Subcutaneous abdominal adipose tissue (tissue), 5 donors: ENCODE data around the gene FOXA3.

Experiments used
- H3K27ac ChIP-seq: one replicate; pipeline ENCODE4 v1.7.0; 2013; ENCODE audit warnings: low read depth, mild to moderate bottlenecking, inconsistent platforms, low read length, moderate library complexity
- H3K27me3 ChIP-seq, 5 donors: one replicate each; pipeline ENCODE4 v1.7.0; 2013; ENCODE audit warnings: low read length in 5 of 5, inconsistent platforms in 1 of 5; ENCODE audit not compliant: control insufficient read depth in 5 of 5, insufficient read depth in 4 of 5
- H3K36me3 ChIP-seq, 5 donors: one replicate each; pipeline ENCODE4 v1.7.0; 2013; ENCODE audit warnings: low read length in 5 of 5; ENCODE audit not compliant: control insufficient read depth in 5 of 5, insufficient read depth in 5 of 5
- H3K4me1 ChIP-seq, 5 donors: one replicate each; pipeline ENCODE4 v1.7.0; 2013; ENCODE audit warnings: low read length in 5 of 5, mild to moderate bottlenecking in 3 of 5, moderate library complexity in 1 of 5; ENCODE audit not compliant: control insufficient read depth in 5 of 5, insufficient read depth in 5 of 5
- H3K4me3 ChIP-seq, 5 donors: one replicate each; pipeline ENCODE4 v1.7.0; 2013; ENCODE audit warnings: low read length in 5 of 5, low read depth in 1 of 5
- H3K9ac ChIP-seq, 5 donors: one replicate each; pipeline ENCODE4 v1.7.0; 2013; ENCODE audit warnings: low read length in 5 of 5, mild to moderate bottlenecking in 4 of 5, moderate library complexity in 3 of 5
- H3K9me3 ChIP-seq, 5 donors: one replicate each; pipeline ENCODE4 v1.7.0; 2013; ENCODE audit warnings: low read length in 5 of 5; ENCODE audit not compliant: control insufficient read depth in 5 of 5
- donor health status: healthy.
- donor health status: healthy.
- donor health status: healthy.
- donor health status: healthy.
- donor health status: healthy.

FOXA3 gene

GRCh38 chr19:45863840-45864628 is at the start of gene FOXA3:
TSS of gene FOXA3 (plus strand) at chr19:45864326. CDS start at chr19:45864457, 131 bp downstream.
- H3K9me3 ChIP-seq, result no peaks in the 10 kb centered on the region
- peaks cover 0 to 20% (median 12%) of the 10 kb centered on the region in 5 donors for H3K27me3 ChIP-seq
- peaks cover 2 to 24% (median 19%) of the 10 kb centered on the region in 5 donors for H3K4me1 ChIP-seq
- H3K9ac ChIP-seq, result no peak within 1 kb of the TSS
- H3K36me3 ChIP-seq, result peaks cover 0 to 9% (median 4%) of the 10 kb centered on the region in 5 donors
- peak within 1 kb of the TSS; percentile 64 to 97 (median 90) for H3K4me3 ChIP-seq
- peak within 1 kb of the TSS; percentile 88 for H3K27ac ChIP-seq

GRCh38 chr19:45814851-45815480 is 49.2 kb upstream of the FOXA3 start, which contains the start of gene RSPH6A:
TSS of gene RSPH6A (minus strand) at chr19:45815308. CDS start at chr19:45815176, 132 bp downstream.
- H3K27me3 ChIP-seq, result peaks cover 0 to 10% (median 5%) of the 10 kb centered on the region in 5 donors
- H3K4me1 ChIP-seq, result peaks cover 0 to 12% (median 3%) of the 10 kb centered on the region in 5 donors
- no peak within 1 kb of the TSS for H3K27ac ChIP-seq
- peaks cover 0 to 21% (median 11%) of the 10 kb centered on the region in 5 donors for H3K36me3 ChIP-seq
- peak within 1 kb of the TSS in 2 of 5 donors; percentile 30 to 39 for H3K4me3 ChIP-seq
- H3K9me3 ChIP-seq, result no peaks in the 10 kb centered on the region
- H3K9ac ChIP-seq, result no peak within 1 kb of the TSS

- peaks cover 0 to 28% (median 17%) of the 10 kb centered on the region in 5 donors for H3K36me3 ChIP-seq
- peaks cover 0 to 10% (median 5%) of the 10 kb centered on the region in 5 donors for H3K27me3 ChIP-seq
- peaks cover 0 to 12% (median 0%) of the 10 kb centered on the region in 5 donors for H3K4me1 ChIP-seq
- no peak overlapping the region for H3K9ac ChIP-seq
- peak overlapping the region in 2 of 5 donors; percentile 30 to 39 for H3K4me3 ChIP-seq
- H3K9me3 ChIP-seq, result no peaks in the 10 kb centered on the region
- no peak overlapping the region for H3K27ac ChIP-seq
Observed at GRCh38 chr19:45815481-45816216, 48.5 kb upstream of the FOXA3 start.

DNA sequence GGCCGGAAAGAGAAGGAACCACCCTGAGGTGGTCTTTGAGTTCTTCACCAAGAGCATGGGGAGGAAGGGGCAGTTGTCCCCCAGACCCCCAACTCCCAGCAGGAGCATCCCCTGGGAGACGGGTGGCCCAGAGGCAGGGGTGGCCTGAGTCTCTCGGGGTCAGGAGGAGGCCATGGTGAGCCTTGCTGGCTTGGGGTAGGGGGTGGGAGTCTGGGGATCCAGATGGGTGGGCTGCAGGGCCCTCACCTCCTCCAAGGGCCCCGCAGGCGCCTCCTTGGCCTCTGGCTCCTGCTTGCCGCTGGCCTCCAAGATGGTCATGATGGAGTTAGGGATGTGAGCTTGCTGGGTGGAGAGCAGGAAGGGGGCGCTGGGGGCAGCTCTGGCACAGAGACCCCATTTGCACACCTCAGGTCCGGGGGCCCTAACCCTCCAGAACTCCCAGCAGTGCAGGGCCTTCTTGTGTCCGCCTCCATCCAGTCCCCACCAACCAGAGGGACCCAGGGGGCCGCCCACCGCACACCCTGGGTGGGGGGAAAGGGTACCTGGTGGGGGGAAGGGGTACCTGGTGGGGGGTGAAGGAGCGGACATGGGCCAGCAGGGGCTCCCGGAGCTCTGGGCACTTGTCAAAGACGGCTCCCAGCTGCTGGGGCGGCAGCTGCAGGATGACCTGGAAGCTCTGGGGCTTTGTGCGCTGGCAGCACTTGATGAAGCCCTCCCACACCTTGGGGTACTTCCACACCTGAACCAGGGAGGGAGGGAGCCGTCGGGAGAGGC is 47.7 kb upstream of the FOXA3 start:
- Histone ChIP-seq H3K27me3 (peaks cover 0 to 10% (median 5%) of the 10 kb centered on the region in 5 donors), H3K36me3 (peaks cover 0 to 36% (median 25%) of the 10 kb centered on the region in 5 donors), H3K4me3 (no peak overlapping the region), H3K9ac (no peak overlapping the region), H3K27ac (no peak overlapping the region), H3K9me3 (no peaks in the 10 kb centered on the region), H3K4me1 (peaks cover 0 to 12% (median 0%) of the 10 kb centered on the region in 5 donors)

DNA sequence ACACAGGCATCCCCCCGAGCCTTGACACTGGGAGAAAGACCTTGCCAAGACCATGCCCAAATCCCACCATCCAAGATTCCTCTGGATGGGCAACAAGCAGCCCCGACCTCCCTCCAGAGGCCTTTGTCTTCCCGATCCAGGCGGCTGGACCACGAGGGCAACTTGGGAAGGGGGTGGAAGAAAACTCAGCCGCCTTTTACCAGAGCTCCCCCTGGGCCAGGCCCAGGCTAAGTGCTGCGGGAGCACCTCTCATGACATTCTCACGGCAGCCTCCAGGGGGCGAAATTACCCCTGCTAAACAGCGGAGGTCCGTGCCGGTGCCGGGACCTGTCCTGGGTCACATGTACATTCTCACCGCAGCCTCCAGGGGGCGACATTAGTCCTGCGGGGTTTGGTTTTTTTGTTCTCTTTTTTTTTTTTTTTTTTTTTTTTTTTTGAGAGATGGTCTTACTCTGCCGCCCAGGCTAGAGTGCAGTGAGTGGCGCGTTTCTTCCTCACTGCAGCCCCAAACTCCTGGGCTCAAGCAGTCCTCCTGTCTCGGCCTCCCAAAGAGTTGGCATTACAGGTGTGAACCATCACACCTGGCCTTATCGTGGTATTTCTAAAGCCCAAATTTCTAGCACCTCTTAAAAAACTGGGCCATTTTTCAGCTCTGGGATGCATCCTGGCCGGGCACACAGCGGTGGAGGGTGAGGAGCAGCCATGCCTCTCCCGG is 47.0 kb upstream of the FOXA3 start:
- Histone ChIP-seq H3K4me3 (no peak overlapping the region), H3K27me3 (peaks cover 0 to 10% (median 5%) of the 10 kb centered on the region in 5 donors), H3K36me3 (peaks cover 0 to 41% (median 29%) of the 10 kb centered on the region in 5 donors), H3K9ac (no peak overlapping the region), H3K9me3 (no peaks in the 10 kb centered on the region), H3K4me1 (peaks cover 0 to 12% (median 0%) of the 10 kb centered on the region in 5 donors), H3K27ac (no peak overlapping the region)

- Histone ChIP-seq H3K27me3 (peaks cover 0 to 10% (median 5%) of the 10 kb centered on the region in 5 donors), H3K9ac (no peak overlapping the region), H3K4me1 (peaks cover 0 to 12% (median 0%) of the 10 kb centered on the region in 5 donors), H3K4me3 (no peak overlapping the region), H3K36me3 (peaks cover 0 to 48% (median 35%) of the 10 kb centered on the region in 5 donors), H3K9me3 (no peaks in the 10 kb centered on the region), H3K27ac (no peak overlapping the region)
Observed at GRCh38 chr19:45817725-45818301, 46.3 kb upstream of the FOXA3 start.

- no peak overlapping the region for H3K27ac ChIP-seq
- no peak overlapping the region for H3K4me3 ChIP-seq
- H3K4me1 ChIP-seq, result peaks cover 0 to 12% (median 0%) of the 10 kb centered on the region in 5 donors
- no peak overlapping the region for H3K9ac ChIP-seq
- peaks cover 0 to 67% (median 51%) of the 10 kb centered on the region in 5 donors for H3K36me3 ChIP-seq
- no peaks in the 10 kb centered on the region for H3K9me3 ChIP-seq
- peaks cover 0 to 4% (median 2%) of the 10 kb centered on the region in 5 donors for H3K27me3 ChIP-seq
Observed at GRCh38 chr19:45819769-45820168, 44.4 kb upstream of the FOXA3 start.

DNA sequence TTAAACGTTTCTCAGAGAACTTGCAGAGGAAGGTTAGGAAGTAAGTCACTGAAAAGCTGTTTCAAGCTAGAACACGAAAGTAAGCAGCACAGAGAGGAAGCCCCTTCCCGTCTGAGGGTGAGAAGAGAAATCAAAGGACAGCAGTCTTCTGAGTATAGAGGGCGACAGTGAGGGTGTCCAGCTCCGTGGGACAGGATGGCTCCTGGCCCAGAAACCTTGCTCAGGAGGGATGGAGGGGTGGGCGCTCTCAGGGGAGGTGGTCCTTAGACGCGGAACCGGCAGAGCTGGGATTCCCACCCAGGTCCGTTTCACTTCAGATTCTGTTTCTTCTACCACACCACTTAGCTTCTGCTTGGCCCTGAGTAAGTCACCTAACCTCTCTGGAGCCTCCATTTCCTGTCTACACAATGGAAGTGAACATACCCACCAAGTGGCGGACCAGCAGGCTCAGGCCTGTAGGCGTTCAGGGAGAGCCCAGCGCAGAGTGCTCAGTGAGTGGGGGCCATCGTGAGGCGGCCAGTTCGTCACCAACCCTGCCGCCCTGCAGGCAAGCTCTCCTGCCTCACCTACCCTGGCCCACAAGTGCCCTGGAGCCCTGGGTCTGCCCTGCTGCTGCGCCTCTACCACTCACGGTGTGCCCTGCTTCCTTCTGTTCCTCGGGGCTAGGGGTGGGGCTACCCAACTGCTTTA is 43.6 kb upstream of the FOXA3 start:
- peaks cover 0 to 75% (median 59%) of the 10 kb centered on the region in 5 donors for H3K36me3 ChIP-seq
- peaks cover 0 to 7% (median 0%) of the 10 kb centered on the region in 5 donors for H3K4me1 ChIP-seq
- no peak overlapping the region for H3K9ac ChIP-seq
- no peak overlapping the region for H3K27ac ChIP-seq
- H3K27me3 ChIP-seq, result no peaks in the 10 kb centered on the region
- no peak overlapping the region for H3K4me3 ChIP-seq
- no peaks in the 10 kb centered on the region for H3K9me3 ChIP-seq
